Lower leg skin (tissue), 4 donors: ENCODE data around the gene KCNB1. TPM values are rescaled to one million over a fixed set of nuclear protein-coding genes. Genes with fewer than 3 reads are reported as not detected.

Source experiments
- DNase-seq, 2 donors: peaks; one replicate each; pipeline ENCODE4 v3.0.0-alpha.2; 2019; ENCODE audit warnings: low spot score in 2 of 2
- H3K4me3 ChIP-seq: fragments of 200-600 bp; sonication (generic); 2 replicates; pipeline ENCODE4 v1.5.1; 2017; ENCODE audit warnings: mild to moderate bottlenecking, low read depth; ENCODE audit not compliant: poor library complexity, severe bottlenecking
- CTCF ChIP-seq, 3 donors: fragments of 450-650 bp; IDR thresholded peaks; one replicate each; pipeline ENCODE4 v1.5.1; 2016; ENCODE audit warnings: antibody characterized with exemption in 3 of 3, mild to moderate bottlenecking in 3 of 3, moderate library complexity in 2 of 3
- POLR2A ChIP-seq, 2 donors: fragments of 450-650 bp; IDR thresholded peaks; one replicate each; pipeline ENCODE4 v1.6.1; 2016 to 2017; ENCODE audit warnings: antibody characterized with exemption in 2 of 2, mild to moderate bottlenecking in 1 of 2, moderate library complexity in 1 of 2
- WGBS, 2 donors: methylation state at CpG; one replicate each; pipeline ENCODE4 v1.1.5; 2018; 5-methylcytosine and 5-hydroxymethylcytosine counted together
- intact Hi-C: fragments of 100-400 bp; cut with DNase I; formaldehyde crosslinking; loops from one replicate; pipeline ENCODE4 v1.15.0; 2023; ENCODE audit warnings: low total_unique reads
- total RNA-seq, 4 donors: library from RNA; depleted of rRNA; stranded (reverse); fragments of >200 nt; gene quantifications; one replicate each; pipeline ENCODE4 v1.1.0, GENCODE V29; 2016

Gene KCNB1
- total RNA-seq, 4 donors from 2014 or later = 0.30 to 5.2 (median 0.81) TPM

GRCh38 chr20:49484180-49485140 is 2.0 kb upstream of the KCNB1 start:
- no peak overlapping the region for H3K4me3 ChIP-seq
- 3% methylated on average over 28 to 40 of the region's 61 CpGs for WGBS, 2 donors
- intact Hi-C loops = loop anchor here (5.0 kb wide), 1 partner anchor 152 kb away; no protein-coding TSS in a partner anchor
- DNase-seq = peak; percentile 51 to 90
- TF ChIP-seq POLR2A (IDR thresholded peaks at IDR 0.05) (no peak), CTCF (IDR thresholded peaks at IDR 0.05) (no peak)

- TF ChIP-seq POLR2A (IDR thresholded peaks at IDR 0.05) = no peak
- TF ChIP-seq CTCF (IDR thresholded peaks at IDR 0.05) = no peak
- intact Hi-C loops = loop anchor here (5.0 kb wide), 1 partner anchor 151 kb away; no protein-coding TSS in a partner anchor
- no peak overlapping the region for H3K4me3 ChIP-seq
- no peak for DNase-seq
- WGBS, 2 donors = 0 to 4% methylated on average over 12 to 18 of the region's 44 CpGs
Measured at GRCh38 chr20:49483696-49484123, 1.2 kb upstream of the KCNB1 start.

- WGBS, 2 donors = 2 to 3% methylated on average over 27 of the region's 27 CpGs
- intact Hi-C loops = loop anchor here (5.0 kb wide), 1 partner anchor 151 kb away; no protein-coding TSS in a partner anchor
- DNase-seq = no peak
Measured at GRCh38 chr20:49483018-49483695, 689 bp upstream of the KCNB1 start.

GRCh38 chr20:49482173-49482572 is 295 bp downstream of the KCNB1 start:
- DNase-seq = no peak

More at GRCh38 chr20:49483018-49483695, 689 bp upstream of the KCNB1 start:
- no peak overlapping the region for H3K4me3 ChIP-seq
- TF ChIP-seq CTCF (IDR thresholded peaks at IDR 0.05) (no peak), POLR2A (IDR thresholded peaks at IDR 0.05) (no peak)

More at GRCh38 chr20:49482173-49482572, 295 bp downstream of the KCNB1 start:
- WGBS, 2 donors = 77 to 79% methylated on average over 29 to 31 of the region's 46 CpGs
- TF ChIP-seq CTCF (IDR thresholded peaks at IDR 0.05) (no peak), POLR2A (IDR thresholded peaks at IDR 0.05) (no peak)
- no peak overlapping the region for H3K4me3 ChIP-seq
- intact Hi-C loops = loop anchor here (5.0 kb wide), 1 partner anchor 150 kb away; no protein-coding TSS in a partner anchor
